SK-N-SH treated with all-trans-retinoic acid at 6 μM for 48 hours (cell line): ENCODE results near the gene ATP6V0E1.
A peak's percentile ranks its signal among the peaks of the same experiment; 100 is the strongest.
"Not testable (repeated sequence)": the region's sequence is repeated elsewhere in the genome, so short reads cannot be mapped to it uniquely, and the experiment has no call there.

Experiments
- ATAC-seq: fragments of 200-7000 bp; cut with Tn5 transposase; 3 replicates; pipeline ENCODE4 v1.9.1; 2020; ENCODE audit warnings: mild to moderate bottlenecking, moderate library complexity
- ARNTL ChIP-seq: fragments of 450-650 bp; formaldehyde crosslinking; IDR thresholded peaks from 2 replicates; pipeline ENCODE4 v1.5.0; 2020; ENCODE audit warnings: low read depth, mild to moderate bottlenecking, moderate library complexity, borderline replicate concordance
- BACH2 ChIP-seq: fragments of 250-450 bp; sonication (Bioruptor Pico); IDR thresholded peaks from 2 replicates; pipeline ENCODE4 v1.9.0; 2021; ENCODE audit warnings: mild to moderate bottlenecking, borderline replicate concordance
- CREB5 ChIP-seq: fragments of 250-450 bp; sonication (Bioruptor Pico); IDR thresholded peaks from 2 replicates; pipeline ENCODE4 v1.5.1; 2020; ENCODE audit warnings: low read depth, mild to moderate bottlenecking, moderate library complexity
- CSDC2 ChIP-seq: fragments of 250-450 bp; sonication (Bioruptor Pico); IDR thresholded peaks from 2 replicates; pipeline ENCODE4 v1.5.0; 2020; ENCODE audit warnings: mild to moderate bottlenecking, moderate library complexity
- CSRNP3 ChIP-seq: fragments of 250-450 bp; sonication (Bioruptor Pico); IDR thresholded peaks from 2 replicates; pipeline ENCODE4 v1.5.1; 2021; ENCODE audit warnings: mild to moderate bottlenecking, moderate library complexity
- GLIS3 ChIP-seq: fragments of 250-450 bp; sonication (Bioruptor Pico); IDR thresholded peaks from 2 replicates; pipeline ENCODE4 v1.5.0; 2020; ENCODE audit warnings: mild to moderate bottlenecking, moderate library complexity
- OSR1 ChIP-seq: fragments of 250-450 bp; sonication (Bioruptor Pico); IDR thresholded peaks from 2 replicates; pipeline ENCODE4 v1.8.0; 2022; ENCODE audit warnings: moderate library complexity, mild to moderate bottlenecking, inconsistent platforms
- PATZ1 ChIP-seq: fragments of 250-450 bp; sonication (Bioruptor Pico); IDR thresholded peaks from 2 replicates; pipeline ENCODE4 v1.8.0; 2020; ENCODE audit warnings: mild to moderate bottlenecking, moderate library complexity, borderline replicate concordance
- POU6F1 ChIP-seq: fragments of 250-450 bp; sonication (Bioruptor Pico); IDR thresholded peaks from 2 replicates; pipeline ENCODE4 v1.8.0; 2021; ENCODE audit warnings: low read depth, mild to moderate bottlenecking, moderate library complexity, borderline replicate concordance
- PPARA ChIP-seq: fragments of 250-450 bp; sonication (Bioruptor Pico); IDR thresholded peaks from 2 replicates; pipeline ENCODE4 v1.5.0; 2020; ENCODE audit warnings: mild to moderate bottlenecking, borderline replicate concordance
- RARB ChIP-seq: fragments of 250-450 bp; sonication (Bioruptor Pico); IDR thresholded peaks from 2 replicates; pipeline ENCODE4 v1.8.0; 2021; ENCODE audit warnings: mild to moderate bottlenecking, moderate library complexity
- SNAI2 ChIP-seq: fragments of 250-450 bp; sonication (Bioruptor Pico); IDR thresholded peaks from 2 replicates; pipeline ENCODE4 v1.5.0; 2020; ENCODE audit warnings: mild to moderate bottlenecking, moderate library complexity
- TCF4 ChIP-seq: fragments of 250-450 bp; sonication (Bioruptor Pico); IDR thresholded peaks from 2 replicates; pipeline ENCODE4 v1.8.0; 2021; ENCODE audit warnings: mild to moderate bottlenecking, moderate library complexity, borderline replicate concordance
- TOX ChIP-seq: fragments of 250-450 bp; sonication (Bioruptor Pico); IDR thresholded peaks from 2 replicates; pipeline ENCODE4 v1.8.0; 2021; ENCODE audit warnings: mild to moderate bottlenecking, moderate library complexity, borderline replicate concordance
- TSHZ2 ChIP-seq: fragments of 250-450 bp; sonication (Bioruptor Pico); IDR thresholded peaks from 2 replicates; pipeline ENCODE4 v1.5.0; 2020; ENCODE audit warnings: mild to moderate bottlenecking, moderate library complexity
- ZFP3 ChIP-seq: fragments of 250-450 bp; sonication (Bioruptor Pico); IDR thresholded peaks from 2 replicates; pipeline ENCODE4 v1.5.0; 2020; ENCODE audit warnings: mild to moderate bottlenecking, moderate library complexity
- ZFP30 ChIP-seq: fragments of 450-650 bp; formaldehyde crosslinking; IDR thresholded peaks from 2 replicates; pipeline ENCODE4 v1.5.0; 2022; ENCODE audit warnings: mild to moderate bottlenecking, moderate library complexity
- ZNF565 ChIP-seq: fragments of 450-650 bp; formaldehyde crosslinking; conservative IDR thresholded peaks from 2 replicates; pipeline ENCODE4 v1.5.0; 2020; ENCODE audit warnings: low read depth, mild to moderate bottlenecking, moderate library complexity
- ZNF70 ChIP-seq: fragments of 450-650 bp; formaldehyde crosslinking; IDR thresholded peaks from 2 replicates; pipeline ENCODE4 v1.5.0; 2020; ENCODE audit warnings: mild to moderate bottlenecking, moderate library complexity
- ZNF8 ChIP-seq: fragments of 450-650 bp; formaldehyde crosslinking; IDR thresholded peaks from 2 replicates; pipeline ENCODE4 v1.5.0; 2020; ENCODE audit warnings: mild to moderate bottlenecking, moderate library complexity

ATP6V0E1 gene

GRCh38 chr5:173045474-173045873, 61.9 kb downstream of the ATP6V0E1 start (continued):
- no peak for TF ChIP-seq PATZ1

GRCh38 chr5:173047096-173047837, 63.7 kb downstream of the ATP6V0E1 start:
- not testable (repeated sequence) for ATAC-seq

- TF ChIP-seq POU6F1 (CRISPR knock-in tag): no peak
- no peak for TF ChIP-seq BACH2 (CRISPR knock-in tag)
- ATAC-seq: no peak
Observed at GRCh38 chr5:173047838-173048105, 64.2 kb downstream of the ATP6V0E1 start.

GRCh38 chr5:173050791-173051190, 67.2 kb downstream of the ATP6V0E1 start:
- no peak for TF ChIP-seq CSDC2 (CRISPR knock-in tag)
- TF ChIP-seq TOX: no peak
- TF ChIP-seq BACH2 (CRISPR knock-in tag): no peak
- TF ChIP-seq GLIS3 (CRISPR knock-in tag): no peak
- no peak for TF ChIP-seq PATZ1
- TF ChIP-seq CREB5 (CRISPR knock-in tag): no peak
- TF ChIP-seq ARNTL (CRISPR knock-in tag): no peak
- no peak for TF ChIP-seq ZNF70
- no peak for TF ChIP-seq SNAI2 (CRISPR knock-in tag)
- TF ChIP-seq OSR1 (CRISPR knock-in tag): no peak
- no peak for TF ChIP-seq POU6F1 (CRISPR knock-in tag)
- TF ChIP-seq ZFP3: no peak
- no peak for TF ChIP-seq ZNF8 (CRISPR knock-in tag)
- no peak for TF ChIP-seq TSHZ2 (CRISPR knock-in tag)
- TF ChIP-seq PPARA (CRISPR knock-in tag): no peak
- no peak for TF ChIP-seq TCF4 (CRISPR knock-in tag)
- no peak for TF ChIP-seq CSRNP3
- no peak for TF ChIP-seq ZFP30 (CRISPR knock-in tag)
- TF ChIP-seq RARB: no peak
- TF ChIP-seq ZNF565 (CRISPR knock-in tag): no peak
- TF ChIP-seq, all 23 proteins: peak for 0
- peak; percentile 18 for ATAC-seq
